Measurements from ENCODE around the gene ZNF692.
"Not testable (repeated sequence)": the region's sequence is repeated elsewhere in the genome, so short reads cannot be mapped to it uniquely, and the experiment has no call there.

The ZNF692 gene

GRCh38 chr1:248807067-248807737, 51.7 kb downstream of the ZNF692 start:
- DNase-seq = peak; percentile 67 to 69

- DNase-seq = no peak
Observed at GRCh38 chr1:248805876-248806275, 53.0 kb downstream of the ZNF692 start.

- no peak for DNase-seq
Observed at GRCh38 chr1:248804771-248805681, 53.9 kb downstream of the ZNF692 start.

GRCh38 chr1:248803501-248803900, 55.4 kb downstream of the ZNF692 start:
- not testable (repeated sequence) for DNase-seq

GRCh38 chr1:248802454-248802853, 56.4 kb downstream of the ZNF692 start:
- no peak for DNase-seq

- no peak for DNase-seq
Observed at GRCh38 chr1:248800459-248800858, 58.4 kb downstream of the ZNF692 start.

Data from activated T-cell treated with anti-CD3 and anti-CD28 coated beads, Interleukin-2, amount 50 U/mL, for 48 hours (primary cell).